HG03457 (cell line): ENCODE results near the gene ATM.
A peak's percentile ranks its signal among the peaks of the same experiment; 100 is the strongest.
"Not testable (repeated sequence)": the region's sequence is repeated elsewhere in the genome, so short reads cannot be mapped to it uniquely, and the experiment has no call there.

Experiments used
- ATAC-seq: cut with Tn5 transposase; IDR thresholded peaks from one replicate; pipeline ENCODE4 v1.9.1; 2021; ENCODE audit warnings: moderate number of reproducible peaks; ENCODE audit not compliant: unreplicated experiment

The ATM gene

DNA sequence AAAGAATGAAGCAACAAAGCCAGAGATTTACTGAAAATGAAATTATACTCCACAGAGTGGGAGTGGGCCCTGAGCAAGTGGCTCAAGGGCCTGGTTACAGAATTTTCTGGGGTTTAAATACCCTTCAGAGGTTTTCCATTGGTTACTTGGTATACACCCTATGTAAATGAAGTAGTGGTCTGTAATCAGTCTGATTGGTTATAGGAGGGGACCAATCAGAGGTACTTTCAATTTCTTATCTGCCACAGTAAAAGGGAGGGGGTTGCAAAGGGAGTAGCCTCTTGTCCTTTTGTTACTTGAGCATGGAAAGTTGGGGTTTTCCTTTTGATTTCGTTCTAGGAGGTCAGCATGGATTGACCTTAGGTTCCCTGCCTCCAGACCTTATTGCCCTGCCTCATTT lies 63.5 kb downstream of the ATM start:
- ATAC-seq, result no peak

DNA sequence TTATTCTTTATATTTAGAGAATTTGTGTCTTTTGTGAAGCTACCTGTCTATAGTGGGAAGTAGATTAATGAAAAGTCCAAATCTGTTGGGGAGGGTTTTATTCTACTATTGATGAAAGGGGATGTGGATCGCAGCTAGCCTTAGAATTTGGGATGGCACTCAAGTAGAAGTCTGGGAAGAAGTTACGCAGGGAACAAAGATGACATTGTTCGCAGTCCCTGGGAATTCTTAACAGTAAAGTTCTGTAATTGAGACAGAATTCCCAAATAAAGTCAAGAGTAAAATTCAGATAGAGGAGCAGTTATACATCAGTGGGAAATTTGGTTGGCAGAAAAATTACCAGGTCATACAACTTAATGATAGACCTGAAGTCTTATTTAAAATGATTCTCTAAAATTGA lies 64.1 kb downstream of the ATM start:
- ATAC-seq, result no peak

DNA sequence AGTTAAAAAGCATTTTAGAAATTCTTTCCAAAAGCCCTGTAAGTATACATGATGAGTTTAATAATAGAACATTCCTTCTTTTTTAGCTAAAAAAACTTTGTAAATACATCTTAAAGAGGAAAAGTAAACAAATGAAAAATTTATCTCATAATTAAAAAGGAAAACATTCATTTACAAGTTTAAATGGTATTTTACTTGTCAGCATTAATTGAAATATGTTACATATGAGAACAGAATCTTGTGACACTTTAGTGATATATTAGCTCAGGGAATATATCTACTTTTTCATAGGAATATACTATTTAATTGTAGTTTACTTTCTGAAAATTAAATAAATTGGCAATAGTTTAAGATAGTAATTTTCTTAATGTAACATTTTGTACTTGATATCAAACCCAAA lies 66.2 kb downstream of the ATM start:
- ATAC-seq, result not testable (repeated sequence)

DNA sequence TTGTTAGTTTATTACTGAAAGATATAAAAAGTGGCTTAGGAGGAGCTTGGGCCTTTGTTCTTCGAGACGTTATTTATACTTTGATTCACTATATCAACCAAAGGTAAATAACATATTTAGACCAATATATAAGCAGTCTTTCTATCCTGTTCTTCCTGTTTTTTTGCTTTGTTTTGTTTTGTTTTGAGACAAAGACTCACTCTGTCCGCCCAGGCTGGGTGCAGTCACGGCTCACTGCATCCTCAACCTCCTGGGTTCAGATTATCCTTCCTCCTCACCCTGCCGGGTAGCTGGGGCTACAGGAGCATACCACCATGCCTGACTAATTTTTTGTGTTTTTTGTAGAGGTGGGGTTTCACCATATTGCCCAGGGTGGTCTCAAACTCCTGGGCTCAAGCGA lies 66.8 kb downstream of the ATM start:
- no peak for ATAC-seq

DNA sequence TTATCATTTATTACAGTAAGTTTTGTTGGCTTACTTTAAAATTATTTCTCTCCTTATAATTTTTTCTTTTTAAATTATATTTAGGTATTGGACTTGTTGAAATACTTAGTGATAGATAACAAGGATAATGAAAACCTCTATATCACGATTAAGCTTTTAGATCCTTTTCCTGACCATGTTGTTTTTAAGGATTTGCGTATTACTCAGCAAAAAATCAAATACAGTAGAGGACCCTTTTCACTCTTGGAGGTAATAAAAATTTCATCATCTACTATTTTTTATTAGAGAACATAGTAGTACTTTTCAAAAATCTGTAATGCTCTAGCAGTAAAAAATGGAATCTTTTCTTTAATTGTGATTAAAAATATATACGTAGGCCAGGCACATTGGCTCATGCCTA lies 70.4 kb downstream of the ATM start:
- no peak for ATAC-seq

DNA sequence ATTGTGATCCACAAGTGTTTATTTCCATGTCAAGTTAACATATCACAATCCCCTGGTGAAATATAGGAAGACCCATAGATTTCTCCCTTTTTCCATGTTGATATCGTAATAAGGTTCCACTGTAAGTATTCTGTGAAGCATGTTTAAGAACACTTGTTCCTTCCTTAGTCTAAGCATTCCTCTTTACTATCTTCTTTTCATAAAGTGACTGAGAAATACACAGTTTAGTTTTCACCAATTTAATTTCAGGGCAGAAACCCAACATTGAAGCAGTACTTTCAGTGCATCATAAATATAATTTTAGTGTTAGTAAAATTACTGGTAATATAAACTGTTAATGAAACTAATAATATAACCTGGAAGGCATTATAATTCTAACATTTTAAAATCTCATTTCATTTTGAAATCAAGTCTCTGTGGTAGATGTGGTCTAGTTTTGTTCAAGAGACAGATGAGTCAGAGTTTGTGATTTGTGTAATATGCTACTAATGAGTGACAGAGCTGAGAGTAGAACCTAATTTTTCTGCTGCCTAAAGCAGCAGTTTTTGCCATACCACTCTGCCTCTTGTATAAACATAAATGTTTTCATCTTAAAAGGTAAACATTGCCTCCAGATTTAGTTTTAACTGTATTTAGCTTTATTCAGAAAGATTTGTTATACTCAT lies 79.4 kb downstream of the ATM start:
- ATAC-seq, result peak; percentile 75

DNA sequence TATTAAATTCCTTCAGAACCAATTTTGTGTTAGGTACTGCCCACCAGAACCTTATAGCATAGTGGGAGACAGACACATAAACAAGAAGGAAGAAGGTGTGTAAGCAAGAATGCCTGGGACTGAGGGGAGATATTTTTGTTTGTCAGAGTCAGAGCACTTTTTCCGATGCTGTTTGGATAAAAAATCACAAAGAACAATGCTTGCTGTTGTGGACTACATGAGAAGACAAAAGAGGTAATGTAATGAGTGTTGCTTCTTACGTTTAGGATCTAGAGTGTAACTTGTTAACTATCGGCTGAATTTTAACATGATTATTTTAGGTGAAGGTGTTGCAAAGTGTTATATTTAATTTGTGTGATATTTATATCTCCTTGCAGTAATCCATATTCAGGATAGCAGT lies 84.9 kb downstream of the ATM start:
- ATAC-seq, result no peak

DNA sequence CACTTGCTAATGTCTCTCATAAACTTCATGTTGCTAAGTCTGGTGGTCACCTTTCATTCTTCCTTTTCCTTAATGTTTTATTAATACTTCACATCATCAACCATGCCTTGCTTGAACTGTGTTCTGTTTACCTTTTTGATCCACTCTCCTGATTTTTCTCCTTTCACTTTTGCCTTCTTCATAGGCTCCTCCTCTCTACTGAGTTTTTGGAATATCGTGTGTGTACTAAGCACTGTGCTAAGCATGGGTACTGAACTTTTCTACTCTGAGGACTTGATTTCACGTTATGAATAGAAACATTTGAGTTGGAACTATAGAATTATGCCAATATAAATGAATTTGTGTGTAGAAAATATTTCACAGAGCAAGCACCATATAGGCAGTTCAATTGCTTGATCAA lies 90.6 kb downstream of the ATM start:
- no peak for ATAC-seq

DNA sequence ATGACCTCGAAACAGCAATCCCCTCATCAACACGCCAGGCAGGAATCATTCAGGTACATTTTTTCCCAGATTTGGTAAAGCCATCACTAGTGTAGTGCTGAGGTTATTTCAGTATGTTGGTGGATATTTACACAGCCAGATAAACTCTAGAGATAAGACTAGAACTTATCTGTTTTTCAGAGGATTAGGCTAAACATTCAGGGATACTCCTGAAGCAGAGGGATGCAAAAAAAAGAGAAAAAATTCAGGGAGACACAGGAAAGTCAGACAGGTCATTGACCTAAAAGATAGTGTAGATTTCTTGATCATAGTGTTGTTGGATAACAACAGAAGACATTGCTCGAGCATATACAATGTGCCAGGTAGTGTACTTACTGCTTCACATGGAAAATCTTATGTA lies 93.2 kb downstream of the ATM start:
- no peak for ATAC-seq

DNA sequence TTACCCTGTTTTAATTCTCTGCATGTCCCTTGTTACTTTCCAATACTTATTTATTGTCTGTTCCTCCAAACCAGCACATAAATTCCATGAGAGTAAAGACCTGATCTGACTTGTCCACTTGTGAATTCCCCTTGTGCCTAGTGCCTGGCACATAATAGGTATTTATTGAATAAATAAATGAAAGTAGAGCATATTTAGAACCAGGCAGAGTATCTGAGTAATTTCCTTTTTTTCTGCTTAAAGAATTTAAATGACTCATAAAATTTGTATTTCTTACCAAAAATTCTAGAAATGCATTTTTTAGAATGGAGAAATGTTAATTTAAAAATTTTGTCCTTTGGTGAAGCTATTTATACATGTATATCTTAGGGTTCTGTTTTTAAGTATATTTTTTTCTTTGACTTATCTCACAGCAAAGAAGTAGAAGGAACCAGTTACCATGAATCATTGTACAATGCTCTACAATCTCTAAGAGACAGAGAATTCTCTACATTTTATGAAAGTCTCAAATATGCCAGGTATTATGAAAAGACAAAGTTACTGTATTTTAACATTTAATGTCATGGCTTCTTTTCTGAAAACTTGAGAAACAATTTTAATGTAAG lies 96.8 kb downstream of the ATM start:
- ATAC-seq, result no peak

DNA sequence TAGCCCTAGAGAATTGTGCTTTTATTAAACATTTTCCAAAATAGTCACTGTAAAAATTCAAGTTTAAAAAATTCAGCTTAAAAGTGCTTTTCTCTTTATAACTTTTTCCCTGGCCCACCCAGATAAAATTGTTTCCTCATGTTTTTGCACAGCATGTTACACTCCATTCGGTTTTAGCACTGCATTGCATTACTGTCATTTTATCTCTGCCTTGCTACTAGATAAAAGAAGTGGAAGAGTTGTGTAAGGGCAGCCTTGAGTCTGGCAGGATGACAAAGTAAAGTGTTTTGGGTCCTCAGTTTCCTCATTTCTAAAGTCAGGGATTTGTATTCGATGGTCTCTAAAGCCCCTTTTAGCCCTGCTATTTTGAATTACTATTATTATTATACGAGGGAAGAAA lies 99.8 kb downstream of the ATM start:
- ATAC-seq, result no peak

DNA sequence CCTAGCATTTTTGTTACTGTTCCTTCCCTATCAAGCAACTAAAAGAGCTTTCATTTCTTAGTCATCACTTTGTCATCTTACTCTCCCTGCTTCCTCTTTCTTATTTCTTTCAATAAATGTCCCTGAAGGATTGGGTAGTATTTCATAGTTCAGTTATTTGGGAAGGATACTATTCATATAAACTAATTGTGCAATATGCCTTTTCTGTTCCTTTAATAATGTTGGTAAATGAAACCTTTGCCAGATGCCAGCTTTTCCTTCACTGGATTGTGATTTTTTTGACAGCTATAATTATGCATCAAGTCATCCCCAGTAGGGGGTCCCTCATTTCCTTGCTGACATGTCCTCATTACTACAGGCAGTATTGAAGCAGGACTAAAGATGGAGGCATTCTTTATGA lies 101.7 kb downstream of the ATM start:
- no peak for ATAC-seq

DNA sequence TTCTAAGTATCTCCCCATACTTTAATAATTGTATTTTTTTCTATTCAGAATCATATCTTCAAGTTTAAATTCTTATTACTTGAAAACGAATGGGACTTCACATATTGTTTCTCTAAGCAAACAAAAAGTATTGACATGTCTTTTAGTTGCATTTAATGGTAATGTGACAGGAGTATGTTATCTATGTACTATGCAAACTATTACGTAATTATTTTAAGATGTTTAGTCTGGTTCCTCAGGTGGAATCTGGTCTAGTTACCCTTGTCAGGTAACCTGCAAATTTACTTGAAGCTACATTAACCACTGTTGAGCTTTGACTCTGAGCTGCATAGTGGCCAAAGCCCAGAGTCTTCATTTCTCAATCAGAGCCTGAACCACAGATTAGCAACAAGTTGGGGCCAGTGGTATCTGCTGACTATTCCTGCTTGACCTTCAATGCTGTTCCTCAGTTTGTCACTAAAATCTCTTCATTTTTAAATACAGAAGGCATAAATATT lies 110.6 kb downstream of the ATM start:
- no peak for ATAC-seq

DNA sequence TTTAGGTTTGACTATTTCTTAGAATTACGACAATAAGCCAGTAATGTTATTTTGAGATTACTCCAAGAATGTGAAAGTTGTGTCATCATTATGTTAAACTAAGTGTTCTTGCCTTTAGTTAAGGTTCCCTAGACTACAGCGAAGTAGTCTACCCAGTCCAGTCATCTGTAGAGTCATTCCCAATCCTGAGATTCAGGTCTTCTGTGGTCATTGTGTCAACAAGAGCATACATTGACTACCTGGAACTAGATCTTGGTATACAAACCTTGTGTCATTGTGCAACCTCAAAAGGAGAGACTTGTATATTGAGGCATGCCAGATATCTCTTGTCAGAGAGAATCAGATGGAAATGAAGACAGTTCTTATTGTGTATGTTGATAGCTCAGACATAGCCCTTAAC lies 115.9 kb downstream of the ATM start:
- ATAC-seq, result no peak

DNA sequence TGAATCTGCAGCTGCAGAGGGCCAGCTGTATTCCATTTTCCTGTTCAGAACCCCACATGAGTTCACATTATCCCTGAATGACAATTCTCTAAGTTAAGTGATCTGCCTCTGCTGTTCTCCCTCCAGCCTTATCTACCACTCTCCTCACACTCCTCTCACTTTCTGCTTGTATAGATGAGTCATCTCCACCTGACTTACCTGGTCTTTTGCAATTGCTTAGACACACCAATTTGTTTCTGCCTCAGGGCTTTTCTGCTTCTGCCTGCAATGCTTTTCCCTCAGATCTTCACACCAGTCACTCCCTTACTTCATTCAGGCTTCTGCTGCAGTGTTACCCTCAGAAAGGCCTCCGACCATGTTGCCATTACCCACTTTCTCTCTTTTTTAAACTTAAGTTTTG lies 118.1 kb downstream of the ATM start:
- no peak for ATAC-seq

DNA sequence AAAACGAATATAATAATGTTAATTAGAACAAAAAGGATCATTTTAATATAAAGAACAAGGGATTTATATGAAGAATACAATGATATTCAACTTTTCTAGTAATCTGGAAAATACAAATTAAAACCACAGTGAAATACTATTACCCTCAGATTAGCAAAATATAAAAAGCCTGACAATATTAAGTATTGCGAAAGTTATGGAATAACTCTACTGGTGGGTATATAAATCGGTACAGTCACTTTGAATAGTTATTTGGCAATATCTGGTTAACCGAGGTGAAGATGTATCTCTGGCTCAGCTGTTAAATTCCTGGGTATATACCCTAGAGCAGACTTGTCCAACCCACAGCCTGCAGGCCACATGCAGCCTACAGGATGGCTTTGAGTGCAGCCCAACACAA lies 118.8 kb downstream of the ATM start:
- ATAC-seq, result no peak

DNA sequence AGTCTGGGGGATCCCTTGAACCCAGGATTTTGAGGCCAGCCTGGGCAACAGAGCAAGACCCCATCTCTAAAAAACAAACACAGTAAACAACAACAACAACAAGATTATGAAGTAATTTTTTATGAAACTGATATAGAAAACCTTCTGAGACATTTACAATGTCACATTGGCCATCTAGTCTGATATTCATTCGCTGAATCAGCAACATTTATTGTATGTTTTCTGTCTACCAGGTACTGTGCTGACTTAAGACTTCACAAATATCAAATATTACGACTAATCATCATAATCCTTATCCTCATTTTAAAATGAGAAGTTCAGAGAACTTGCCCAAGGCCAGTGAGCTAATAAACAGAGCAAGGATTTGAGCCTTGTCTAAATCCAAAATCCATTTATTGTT lies 120.8 kb downstream of the ATM start:
- no peak for ATAC-seq

DNA sequence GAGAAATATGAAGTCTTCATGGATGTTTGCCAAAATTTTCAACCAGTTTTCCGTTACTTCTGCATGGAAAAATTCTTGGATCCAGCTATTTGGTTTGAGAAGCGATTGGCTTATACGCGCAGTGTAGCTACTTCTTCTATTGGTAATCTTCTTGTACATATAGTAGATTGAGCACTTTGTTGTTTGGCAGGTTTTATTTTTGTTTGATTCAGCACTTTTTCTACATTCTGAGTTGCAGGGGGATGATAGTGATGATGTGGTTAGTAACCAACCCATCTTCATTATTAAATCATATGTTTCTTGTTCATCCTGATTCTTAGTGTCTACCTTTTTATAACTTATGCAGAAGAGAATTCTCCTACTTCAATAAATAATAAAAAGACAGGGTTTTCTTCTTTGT lies 122.9 kb downstream of the ATM start:
- no peak for ATAC-seq

DNA sequence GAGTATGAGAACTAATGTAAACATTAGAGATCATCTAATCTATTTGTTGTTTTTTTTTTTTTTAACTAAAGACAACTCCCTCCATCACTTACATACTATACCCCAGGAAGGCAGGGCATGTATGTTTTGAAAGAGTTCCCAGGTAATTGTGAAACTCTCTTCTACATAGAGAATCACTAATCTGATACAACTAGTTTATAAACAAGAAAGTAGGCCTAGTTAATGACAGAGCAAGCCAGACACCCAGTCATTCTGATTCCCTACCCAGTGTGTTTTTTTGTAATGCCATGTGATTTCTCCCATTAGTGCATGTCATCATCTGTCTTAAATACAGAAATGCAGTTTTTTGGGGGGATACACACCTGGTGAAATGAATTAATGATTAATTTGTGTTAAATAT lies 123.6 kb downstream of the ATM start:
- no peak for ATAC-seq

DNA sequence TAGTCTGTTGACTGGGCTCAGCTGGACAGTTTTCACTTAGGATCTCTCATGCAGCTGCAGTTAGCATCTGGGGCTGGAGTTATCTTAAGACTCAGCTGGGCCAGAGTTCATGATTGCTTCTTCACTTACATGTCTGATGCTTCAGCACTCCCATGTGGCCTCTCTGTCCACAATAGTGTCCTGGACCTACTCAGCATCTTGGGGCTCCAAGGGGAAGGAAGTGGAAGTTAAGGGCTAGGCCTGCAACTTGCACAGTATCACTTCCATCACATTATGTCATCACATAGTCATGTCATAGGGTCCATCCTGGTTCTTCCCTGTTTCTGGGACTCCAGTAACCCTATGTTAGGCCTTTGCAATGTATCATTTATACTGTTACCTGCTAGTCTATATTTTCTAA lies 128.6 kb downstream of the ATM start:
- ATAC-seq, result no peak

DNA sequence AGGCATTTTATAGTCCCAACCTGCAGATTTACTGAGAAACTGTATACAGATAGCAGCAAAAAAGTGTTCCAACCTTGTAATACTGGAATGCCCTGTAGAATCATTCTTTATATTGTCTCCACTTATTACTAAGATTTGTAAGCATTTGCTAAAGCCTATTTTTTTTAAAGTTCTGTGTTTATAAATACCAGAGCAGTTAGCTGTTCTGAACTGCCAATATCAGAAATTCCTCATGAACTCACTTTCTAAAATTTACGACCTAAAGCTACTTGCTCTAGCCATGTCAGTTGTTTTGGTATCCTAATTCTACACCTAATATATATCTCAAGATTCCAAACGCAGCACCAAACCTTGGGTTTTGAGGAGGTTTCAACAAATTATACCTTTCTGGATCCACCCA lies 141.3 kb downstream of the ATM start:
- no peak for ATAC-seq

DNA sequence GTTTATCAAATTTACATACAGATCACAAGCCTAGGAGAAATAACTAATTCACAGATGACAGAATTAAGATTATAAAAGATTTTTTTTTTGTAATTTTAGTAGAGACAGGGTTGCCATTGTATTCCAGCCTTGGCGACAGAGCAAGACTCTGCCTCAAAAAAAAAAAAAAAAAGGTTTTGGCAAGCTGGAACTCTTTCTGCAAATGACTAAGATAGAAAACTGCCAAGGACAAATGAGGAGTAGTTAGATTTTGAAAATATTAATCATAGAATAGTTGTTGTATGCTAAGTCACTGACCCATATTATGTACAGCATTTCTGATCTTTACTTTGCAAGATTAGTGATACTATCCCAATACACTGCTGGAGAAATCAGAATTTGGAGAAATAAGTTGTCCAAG lies 145.3 kb downstream of the ATM start:
- no peak for ATAC-seq

DNA sequence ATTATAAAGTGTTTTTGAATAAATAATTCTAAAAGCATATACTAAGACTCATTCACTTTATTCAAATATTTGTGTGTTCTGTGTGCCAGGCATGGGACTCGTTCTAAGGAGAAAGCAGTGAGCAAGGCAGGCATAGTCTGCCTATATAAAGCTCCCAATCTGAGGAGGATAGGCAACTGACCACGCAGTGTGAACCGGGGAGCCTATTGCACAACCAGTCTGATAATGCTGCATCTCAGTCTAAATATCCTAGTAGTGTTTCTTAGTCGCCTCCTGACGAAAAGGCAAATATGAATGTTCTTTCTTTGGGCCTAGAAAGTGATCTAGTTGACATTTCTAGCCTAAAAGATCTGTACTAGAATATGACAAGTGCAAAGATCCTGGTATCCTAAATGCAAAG lies 146.2 kb downstream of the ATM start:
- ATAC-seq, result no peak
